Large intestine (tissue), 3 donors: ENCODE results near the gene TRIM27. TPM values are rescaled to one million over a fixed set of nuclear protein-coding genes. Genes with fewer than 3 reads are reported as not detected.

Source experiments
- DNase-seq, 2 donors: peaks; one replicate each; pipeline versions ENCODE4 v3.0.0 to v3.0.0-alpha.2; 2013
- H3K27ac ChIP-seq: one replicate; pipeline ENCODE4 v1.5.1; 2013; ENCODE audit warnings: low read length
- H3K27me3 ChIP-seq: 2 replicates; pipeline ENCODE4 v1.6.1; 2013; ENCODE audit warnings: low read length; ENCODE audit not compliant: control insufficient read depth, insufficient read depth
- H3K36me3 ChIP-seq: 2 replicates; pipeline ENCODE4 v1.6.1; 2013; ENCODE audit warnings: low read length; ENCODE audit not compliant: control insufficient read depth, insufficient read depth
- H3K4me1 ChIP-seq: one replicate; pipeline ENCODE4 v1.6.1; 2013; ENCODE audit warnings: low read length; ENCODE audit not compliant: control insufficient read depth, insufficient read depth
- H3K4me3 ChIP-seq: one replicate; pipeline ENCODE4 v1.5.1; 2013; ENCODE audit warnings: low read length
- H3K9me3 ChIP-seq: one replicate; pipeline ENCODE4 v1.6.1; 2013; ENCODE audit warnings: mild to moderate bottlenecking, low read depth, low read length, moderate library complexity; ENCODE audit not compliant: control insufficient read depth
- WGBS: methylation state at CpG from one replicate; pipeline ENCODE4 v1.1.5; 2013; ENCODE audit warnings: low lambda C conversion rate; ENCODE audit not compliant: insufficient coverage; 5-methylcytosine and 5-hydroxymethylcytosine counted together
- polyA plus RNA-seq: library from polyadenylated mRNA; unstranded; fragments of 120-200 nt; gene quantifications from one replicate; pipeline ENCODE4 v1.2.1, GENCODE V29; 2013

The TRIM27 gene
- polyA plus RNA-seq, 1 donor = 72.9 TPM

DNA sequence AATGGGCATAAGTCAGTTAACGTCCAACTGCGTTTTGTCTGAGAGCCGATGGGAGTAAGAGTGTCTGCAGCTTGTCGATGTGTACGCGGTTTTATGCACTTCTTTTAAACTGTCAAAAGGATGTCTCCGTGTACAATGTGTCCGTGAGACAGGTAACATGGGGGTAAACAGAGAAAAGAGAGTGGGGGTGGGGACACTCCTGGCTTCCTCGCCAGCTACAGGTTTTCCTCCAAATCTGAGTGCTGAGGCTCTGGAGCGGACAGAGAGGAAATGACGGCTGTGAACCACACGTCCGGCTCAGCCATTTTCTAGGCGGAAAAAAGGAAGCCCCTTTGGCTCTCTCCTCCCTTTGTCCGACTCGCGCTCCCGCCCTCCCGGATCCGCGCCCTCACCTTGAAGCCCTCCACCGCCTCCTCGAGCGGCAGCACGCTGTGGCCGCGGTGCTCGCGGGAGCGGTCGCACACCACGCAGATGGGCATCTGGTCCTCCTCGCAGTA, 916 bp downstream of the TRIM27 start:
- no CpG with 5 or more reads among the region's 33 CpGs for WGBS
- peak overlapping the region; percentile 95 for H3K27ac ChIP-seq
- no peaks in the 10 kb centered on the region for H3K9me3 ChIP-seq
- H3K4me1 ChIP-seq = peaks cover 8% of the 10 kb centered on the region
- H3K36me3 ChIP-seq = peaks cover 36% of the 10 kb centered on the region
- H3K27me3 ChIP-seq = no peaks in the 10 kb centered on the region
- DNase-seq = no peak
- H3K4me3 ChIP-seq = peak overlapping the region; percentile 96

GRCh38 chr6:28922004-28922820, 1.6 kb downstream of the TRIM27 start:
- no peaks in the 10 kb centered on the region for H3K27me3 ChIP-seq
- peak overlapping the region; percentile 95 for H3K27ac ChIP-seq
- peaks cover 42% of the 10 kb centered on the region for H3K36me3 ChIP-seq
- WGBS = no CpG with 5 or more reads among the region's 10 CpGs
- H3K4me3 ChIP-seq = peak overlapping the region; percentile 96
- H3K9me3 ChIP-seq = no peaks in the 10 kb centered on the region
- H3K4me1 ChIP-seq = peaks cover 7% of the 10 kb centered on the region
- DNase-seq = peak; percentile 51 to 73

DNA sequence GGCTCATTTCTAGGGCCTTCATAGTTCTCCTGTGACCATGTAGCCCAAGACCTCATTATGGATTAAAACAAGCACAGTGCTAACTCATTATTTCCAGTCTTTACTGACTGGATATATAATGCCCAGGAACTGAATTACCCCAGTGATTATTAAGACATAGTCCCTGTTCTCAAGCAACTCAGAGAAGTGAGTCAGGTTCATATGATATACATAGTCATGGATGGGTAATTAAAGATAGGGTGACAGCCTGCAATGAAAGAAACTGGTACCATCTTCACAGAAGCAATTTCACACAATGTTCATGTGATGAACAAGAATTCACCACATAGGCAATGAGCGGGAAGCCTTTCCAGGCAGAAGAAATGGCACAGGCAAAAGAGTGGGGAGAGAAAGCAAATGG, 3.5 kb downstream of the TRIM27 start:
- H3K4me3 ChIP-seq = no peak overlapping the region
- H3K36me3 ChIP-seq = peaks cover 52% of the 10 kb centered on the region
- no peak for DNase-seq
- WGBS = no CpG with 5 or more reads among the region's 1 CpG
- no peaks in the 10 kb centered on the region for H3K27me3 ChIP-seq
- no peaks in the 10 kb centered on the region for H3K9me3 ChIP-seq
- peaks cover 7% of the 10 kb centered on the region for H3K4me1 ChIP-seq
- no peak overlapping the region for H3K27ac ChIP-seq

DNA sequence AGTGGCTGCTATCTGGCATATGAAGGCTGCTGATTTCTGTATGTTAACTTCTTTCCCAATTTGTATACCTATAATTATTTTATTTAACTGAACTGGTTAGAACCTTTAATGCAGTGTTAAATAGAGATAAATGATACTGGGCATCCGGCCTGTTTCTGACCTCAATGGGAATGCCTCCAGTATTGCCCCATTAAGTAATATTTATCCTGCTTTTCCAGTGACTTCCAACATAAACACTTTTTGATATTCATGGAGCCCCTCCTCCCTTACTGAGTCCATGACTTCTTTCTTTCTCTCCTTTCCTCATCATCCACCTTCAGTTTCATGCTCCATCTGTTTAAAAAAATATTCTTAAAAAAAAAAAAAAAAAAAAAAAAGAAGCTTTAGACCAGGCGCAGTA, 8.8 kb downstream of the TRIM27 start:
- 80% methylated on average over 1 of the region's 2 CpGs for WGBS
- Histone ChIP-seq H3K27me3 (no peaks in the 10 kb centered on the region), H3K27ac (no peak overlapping the region), H3K4me3 (no peak overlapping the region), H3K36me3 (peaks cover 74% of the 10 kb centered on the region), H3K9me3 (no peaks in the 10 kb centered on the region), H3K4me1 (no peaks in the 10 kb centered on the region)
- DNase-seq = no peak

DNA sequence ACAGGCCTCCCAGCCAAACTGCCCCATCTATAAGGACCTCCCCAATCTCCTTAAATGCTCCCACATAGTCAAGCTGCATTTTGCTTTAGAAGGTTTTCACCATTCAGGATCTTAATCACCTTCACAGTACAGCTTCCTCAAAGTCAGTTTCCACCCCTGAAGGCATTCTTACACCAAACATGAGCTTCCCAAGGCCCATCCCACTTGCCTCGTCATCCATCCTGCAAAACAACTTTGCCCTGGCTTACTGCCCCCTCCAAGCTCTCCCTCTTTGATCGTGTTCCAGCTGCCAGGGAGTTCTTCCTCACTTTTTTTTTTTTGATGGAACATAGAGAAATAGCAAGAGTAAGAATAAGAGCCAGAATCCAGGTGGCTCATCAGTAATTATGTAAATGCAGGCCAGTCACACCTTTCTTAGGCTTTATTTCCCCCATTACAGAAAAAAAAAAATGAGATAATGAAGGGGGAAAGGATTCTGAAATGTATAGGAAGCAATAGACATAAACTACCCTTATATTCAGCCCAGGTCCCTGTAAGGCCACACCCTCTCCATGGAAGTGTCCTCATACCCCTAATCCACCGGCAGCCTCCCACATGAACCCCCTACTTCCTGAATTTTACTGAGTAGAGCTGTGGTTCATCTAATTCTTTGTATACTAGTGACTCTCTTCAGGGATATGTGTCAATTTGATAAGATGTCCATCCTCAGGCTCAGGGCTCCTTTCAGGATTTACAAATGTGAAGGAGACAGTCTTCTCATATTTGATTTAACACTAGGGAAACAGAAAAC, 12.7 kb downstream of the TRIM27 start:
- no peaks in the 10 kb centered on the region for H3K9me3 ChIP-seq
- H3K27ac ChIP-seq = no peak overlapping the region
- H3K4me3 ChIP-seq = no peak overlapping the region
- H3K4me1 ChIP-seq = no peaks in the 10 kb centered on the region
- peaks cover 77% of the 10 kb centered on the region for H3K36me3 ChIP-seq
- no peaks in the 10 kb centered on the region for H3K27me3 ChIP-seq
- no CpG with 5 or more reads among the region's 3 CpGs for WGBS
- no peak for DNase-seq

- Histone ChIP-seq H3K27me3 (no peaks in the 10 kb centered on the region), H3K36me3 (peaks cover 92% of the 10 kb centered on the region), H3K27ac (no peak overlapping the region), H3K9me3 (no peaks in the 10 kb centered on the region), H3K4me3 (no peak overlapping the region), H3K4me1 (no peaks in the 10 kb centered on the region)
- no CpG with 5 or more reads among the region's 3 CpGs for WGBS
- DNase-seq = no peak
Observed at GRCh38 chr6:28907394-28907793, 16.4 kb downstream of the TRIM27 start.

DNA sequence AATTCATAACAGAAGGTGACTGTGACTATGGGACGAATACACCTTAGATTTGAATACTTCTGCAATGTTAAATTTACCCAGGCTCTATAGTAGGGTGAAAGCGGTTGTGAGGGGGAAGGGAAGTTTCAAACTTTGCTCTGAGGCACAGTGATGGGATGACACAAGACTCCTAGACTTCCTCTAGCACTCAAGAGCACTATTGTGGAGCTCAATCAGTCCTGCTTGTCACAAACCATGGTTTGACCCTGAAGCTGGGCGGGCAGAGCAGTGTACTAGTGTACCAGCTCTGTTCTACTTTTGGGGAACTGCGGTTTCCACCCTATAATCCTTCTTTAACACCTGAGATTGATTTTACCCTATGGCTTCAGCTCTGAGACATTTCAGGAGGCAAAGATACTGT, 17.1 kb downstream of the TRIM27 start:
- Histone ChIP-seq H3K27me3 (no peaks in the 10 kb centered on the region), H3K36me3 (peaks cover 92% of the 10 kb centered on the region), H3K4me3 (no peak overlapping the region), H3K4me1 (no peaks in the 10 kb centered on the region), H3K27ac (no peak overlapping the region), H3K9me3 (no peaks in the 10 kb centered on the region)
- WGBS = no CpG with 5 or more reads among the region's 4 CpGs
- DNase-seq = no peak

DNA sequence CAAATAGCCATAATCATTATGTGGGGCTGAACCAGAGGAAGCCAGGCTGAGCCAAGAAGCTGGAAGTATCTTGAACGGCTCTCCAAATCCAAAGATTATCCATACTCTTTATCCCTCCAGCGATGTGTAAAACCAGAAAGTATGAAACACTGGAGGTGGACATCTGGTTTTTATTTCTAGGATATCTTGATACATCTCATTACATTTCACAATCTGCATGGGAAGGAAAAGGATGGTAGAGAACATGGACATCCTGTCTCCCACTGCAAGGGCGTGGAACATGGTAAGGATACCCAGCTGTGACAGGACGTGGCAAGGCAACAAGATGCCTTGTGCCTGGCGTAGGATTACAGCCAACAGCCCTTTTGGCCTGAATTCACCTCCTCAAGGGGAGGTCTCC, 20.1 kb downstream of the TRIM27 start:
- H3K27ac ChIP-seq = no peak overlapping the region
- H3K9me3 ChIP-seq = no peaks in the 10 kb centered on the region
- peaks cover 76% of the 10 kb centered on the region for H3K36me3 ChIP-seq
- no peaks in the 10 kb centered on the region for H3K27me3 ChIP-seq
- no peak for DNase-seq
- no peaks in the 10 kb centered on the region for H3K4me1 ChIP-seq
- no CpG with 5 or more reads among the region's 5 CpGs for WGBS
- no peak overlapping the region for H3K4me3 ChIP-seq

DNA sequence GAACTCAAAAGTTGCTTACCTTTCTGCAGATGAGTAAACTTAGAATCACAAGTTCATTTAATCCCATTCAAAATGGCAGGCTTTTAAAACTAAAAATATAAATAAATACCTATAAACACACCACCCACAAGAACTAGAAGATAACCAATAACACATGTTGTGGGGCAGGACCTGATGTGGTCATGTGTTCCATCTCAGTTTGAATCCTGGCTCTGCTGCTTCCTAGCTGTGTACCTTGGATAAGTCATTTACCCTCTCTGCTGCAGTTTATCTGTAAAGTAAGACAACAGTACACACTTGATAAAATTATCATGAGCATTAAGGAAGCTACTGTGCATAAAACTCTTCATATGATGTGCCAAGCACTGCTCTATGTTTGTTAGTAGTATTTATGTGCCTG, 22.0 kb downstream of the TRIM27 start:
- peaks cover 58% of the 10 kb centered on the region for H3K36me3 ChIP-seq
- no peak overlapping the region for H3K4me3 ChIP-seq
- peaks cover 5% of the 10 kb centered on the region for H3K4me1 ChIP-seq
- no peaks in the 10 kb centered on the region for H3K9me3 ChIP-seq
- H3K27me3 ChIP-seq = no peaks in the 10 kb centered on the region
- no peak overlapping the region for H3K27ac ChIP-seq
- DNase-seq = no peak

- no peak for DNase-seq
- Histone ChIP-seq H3K27me3 (no peaks in the 10 kb centered on the region), H3K27ac (no peak overlapping the region), H3K4me1 (peaks cover 5% of the 10 kb centered on the region), H3K4me3 (no peak overlapping the region), H3K36me3 (peaks cover 49% of the 10 kb centered on the region), H3K9me3 (no peaks in the 10 kb centered on the region)
- 100% methylated on average over 1 of the region's 5 CpGs for WGBS
Observed at GRCh38 chr6:28900577-28901256, 23.1 kb downstream of the TRIM27 start.
